Eye (tissue), 1 donor: ENCODE measurements around the gene IFIT1.
"Not testable (repeated sequence)": the region's sequence is repeated elsewhere in the genome, so short reads cannot be mapped to it uniquely, and the experiment has no call there.

Experiments used
- DNase-seq: peaks from one replicate; pipeline ENCODE4 v3.0.0-alpha.2; 2015

The IFIT1 gene

DNA sequence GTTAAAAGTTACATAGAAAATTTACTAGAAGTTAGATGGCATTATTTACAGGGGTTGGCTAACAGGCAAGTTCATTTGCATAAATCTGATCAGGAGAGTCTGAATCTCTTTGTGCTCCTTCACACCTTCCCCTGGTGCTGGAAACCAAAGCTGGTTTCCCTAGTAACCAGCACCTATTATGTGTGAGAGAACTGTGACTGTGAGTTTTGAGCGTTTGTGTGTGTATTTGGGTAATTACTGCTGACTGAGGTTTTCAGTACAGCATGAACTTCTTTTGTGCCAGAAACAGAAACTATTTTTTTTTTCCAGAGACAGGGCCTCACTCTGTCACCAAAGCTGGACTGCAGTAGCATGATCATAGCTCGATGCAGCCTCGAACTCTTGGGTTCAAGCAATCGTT is 24.9 kb upstream of the IFIT1 start:
- DNase-seq: no peak

- DNase-seq: no peak
Measured at GRCh38 chr10:89368129-89368528, 24.3 kb upstream of the IFIT1 start.

- peak; percentile 45 for DNase-seq
Measured at GRCh38 chr10:89369156-89370105, 23.0 kb upstream of the IFIT1 start.

DNA sequence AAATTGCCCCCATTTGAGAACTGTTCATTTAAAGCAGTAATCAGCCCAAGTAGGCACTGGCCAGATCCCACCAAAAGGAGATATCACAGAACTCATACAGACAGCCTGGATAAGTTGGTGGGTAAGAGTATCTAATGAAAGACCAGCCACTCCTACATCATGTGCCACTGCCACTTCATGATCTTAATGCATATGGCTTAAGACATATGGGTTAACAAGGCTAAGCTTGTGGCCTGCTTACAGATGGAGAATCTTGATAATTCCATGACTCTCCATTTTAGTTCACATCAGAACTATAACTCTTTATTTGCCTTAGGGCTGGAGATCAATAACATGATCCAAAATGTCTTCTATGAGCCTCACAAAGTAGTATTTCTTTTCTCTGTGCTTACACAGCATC is 21.3 kb upstream of the IFIT1 start:
- DNase-seq: no peak

- DNase-seq: no peak
Measured at GRCh38 chr10:89371987-89372386, 20.4 kb upstream of the IFIT1 start.

- peak; percentile 39 for DNase-seq
Measured at GRCh38 chr10:89373916-89374711, 18.3 kb upstream of the IFIT1 start.

GRCh38 chr10:89374713-89375141 is 17.7 kb upstream of the IFIT1 start:
- no peak for DNase-seq

DNA sequence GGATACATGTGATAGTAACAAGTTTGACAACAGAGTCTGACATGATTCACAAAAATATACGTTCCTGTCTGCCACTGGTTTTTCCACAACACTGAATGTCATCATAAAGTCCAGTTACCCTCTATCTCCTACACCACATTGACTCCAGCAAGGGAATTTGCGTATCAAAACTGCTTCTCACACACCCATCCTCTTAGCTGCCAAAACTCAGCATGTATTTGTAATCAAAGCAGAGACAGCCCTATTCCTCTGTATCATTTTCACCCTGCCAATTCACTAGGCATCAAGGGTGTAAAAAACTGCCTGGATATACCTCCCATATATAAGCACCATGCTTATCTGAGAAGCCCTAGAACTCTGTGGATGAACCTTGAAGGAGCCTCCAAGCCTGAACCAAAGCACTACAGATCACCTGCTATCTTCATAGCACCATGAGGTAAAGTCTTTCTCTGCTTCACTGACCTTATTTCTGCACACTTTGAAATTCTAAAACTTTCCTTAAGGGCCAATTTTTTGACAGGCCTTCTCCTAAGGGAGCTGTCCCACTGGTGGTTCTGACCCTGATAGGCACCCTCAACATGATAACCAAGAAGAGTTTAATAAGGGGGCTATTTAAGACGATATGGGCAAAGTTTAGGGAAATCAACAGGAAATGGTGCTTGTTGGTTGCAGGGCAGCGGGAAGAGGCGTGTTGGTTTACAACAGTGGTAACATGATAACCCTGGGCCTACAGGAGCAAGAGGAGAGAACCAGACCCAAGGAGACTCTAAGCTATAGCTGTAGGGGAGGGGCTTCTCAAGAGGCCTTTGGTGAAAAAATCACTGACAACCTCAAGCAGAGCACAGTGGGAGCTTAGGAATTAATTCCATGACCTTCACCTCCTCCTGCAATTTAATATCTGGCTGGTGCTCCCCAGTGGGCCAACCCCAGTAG is 14.5 kb upstream of the IFIT1 start, which contains the start of gene IFIT1B:
Gene IFIT1B (plus strand): TSS at position 352 of the 933 bp plus-strand sequence. CDS start 80 bp downstream, at position 432.
- no peak for DNase-seq

- no peak for DNase-seq
Measured at GRCh38 chr10:89379103-89379502, 13.3 kb upstream of the IFIT1 start.

DNA sequence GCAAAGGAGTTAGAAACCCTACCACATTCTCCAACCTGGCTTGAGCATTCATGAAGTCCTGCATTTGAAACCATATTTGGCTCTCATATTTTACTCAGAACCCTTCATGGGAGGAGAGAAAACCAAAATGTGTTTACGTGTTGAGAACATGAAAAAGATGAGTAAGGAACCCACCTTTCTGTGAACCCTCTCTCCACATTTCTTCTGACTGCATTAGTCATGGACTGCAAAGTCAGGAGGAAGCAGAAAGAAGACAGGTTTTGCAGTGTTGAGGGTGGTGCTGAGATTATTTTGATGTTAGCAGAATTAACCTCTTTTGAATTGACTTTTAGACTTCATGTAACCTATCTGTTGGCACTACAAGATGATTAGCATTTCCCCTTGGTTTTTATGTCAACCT is 9.7 kb upstream of the IFIT1 start:
- DNase-seq: no peak

- DNase-seq: no peak
Measured at GRCh38 chr10:89384474-89385340, 7.7 kb upstream of the IFIT1 start.

DNA sequence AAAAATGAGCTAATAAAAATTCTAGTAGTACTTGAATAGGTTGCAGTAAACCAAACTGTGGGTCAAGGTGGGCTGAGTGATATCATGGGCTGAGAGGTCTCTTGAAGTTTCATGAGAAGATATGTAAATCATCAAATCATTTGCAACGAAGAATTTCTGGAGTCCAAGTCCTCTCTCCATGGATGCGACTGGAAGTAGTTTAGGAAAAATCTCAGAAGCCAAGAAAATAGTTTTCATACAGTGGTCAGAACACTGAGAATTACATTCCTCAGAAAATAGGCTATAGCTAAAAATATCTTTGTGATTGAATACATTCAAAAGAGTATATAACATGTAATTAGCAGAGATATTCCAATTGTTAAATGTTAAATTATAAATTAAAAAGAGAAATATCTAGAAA is 3.6 kb upstream of the IFIT1 start:
- no peak for DNase-seq

DNA sequence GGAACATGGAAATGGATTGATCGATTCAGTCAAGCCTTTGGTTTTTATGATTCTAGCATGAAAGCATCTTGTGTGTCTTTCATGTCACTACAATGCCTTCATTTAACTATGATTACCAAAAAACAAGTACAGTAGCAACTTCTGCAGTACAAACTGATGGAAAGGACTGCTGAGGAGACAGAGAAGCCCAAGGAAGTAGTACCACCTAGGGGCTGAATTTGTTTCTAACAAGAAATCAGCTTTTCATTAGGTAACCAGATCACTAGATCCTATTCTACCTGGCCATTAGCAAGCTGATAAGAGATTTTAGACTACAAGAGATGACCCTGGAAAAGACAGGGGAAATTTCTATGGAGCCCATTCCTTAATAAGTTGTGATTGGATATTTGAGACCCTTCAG is 3.2 kb upstream of the IFIT1 start:
- peak; percentile 24 for DNase-seq

GRCh38 chr10:89390476-89391225 is 1.8 kb upstream of the IFIT1 start:
- no peak for DNase-seq

GRCh38 chr10:89391226-89391576 is 1.2 kb upstream of the IFIT1 start:
- DNase-seq: not testable (repeated sequence)

DNA sequence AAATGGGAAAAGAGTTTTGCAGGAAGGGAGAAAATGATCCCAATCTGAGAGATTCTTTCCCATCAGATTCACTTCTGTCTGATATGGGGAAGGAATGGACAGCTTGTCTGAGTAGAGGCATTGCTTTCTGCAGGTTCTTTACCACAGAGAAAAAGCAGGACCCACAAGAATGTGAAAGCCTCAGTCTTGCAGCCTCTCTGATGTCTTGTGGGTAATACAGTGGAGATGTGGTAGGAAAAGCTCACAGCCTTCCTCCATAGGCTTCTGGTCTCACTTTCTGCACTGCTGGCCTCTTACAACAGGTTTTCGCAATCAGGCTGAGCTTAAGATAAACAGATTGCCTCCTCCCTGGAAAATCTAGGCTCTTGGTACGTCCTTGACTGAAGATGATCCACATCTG is 551 bp downstream of the IFIT1 start:
- peak; percentile 38 for DNase-seq

- DNase-seq: no peak
Measured at GRCh38 chr10:89393898-89394297, 1.5 kb downstream of the IFIT1 start.

GRCh38 chr10:89395141-89395540 is 2.7 kb downstream of the IFIT1 start:
- no peak for DNase-seq

- DNase-seq: no peak
Measured at GRCh38 chr10:89398003-89398749, 5.8 kb downstream of the IFIT1 start.

DNA sequence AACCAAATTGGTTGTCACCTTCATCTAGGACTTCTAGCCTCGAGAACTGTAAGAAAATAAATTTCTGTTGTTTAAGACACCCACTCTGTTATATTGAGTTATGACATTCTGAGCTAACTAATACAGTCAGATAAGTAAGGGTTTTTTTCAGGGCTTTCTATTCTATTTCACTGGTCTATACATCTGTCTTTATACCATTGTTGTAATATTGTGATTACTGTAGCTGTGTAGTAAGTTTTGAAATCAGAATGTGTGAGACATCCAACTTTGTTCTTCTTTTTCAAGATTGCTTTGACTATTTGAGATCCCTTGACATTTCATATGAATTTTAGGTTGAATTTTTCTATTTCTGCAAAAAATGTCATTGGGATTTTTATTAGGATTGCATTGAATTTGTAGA is 7.5 kb downstream of the IFIT1 start:
- DNase-seq: no peak
